ENCODE measurements around the gene KRT23. TPM values are rescaled to one million over a fixed set of nuclear protein-coding genes. Genes with fewer than 3 reads are reported as not detected.
A peak's percentile ranks its signal among the peaks of the same experiment; 100 is the strongest.

Gene KRT23
- total RNA-seq, 1 donor = 1.7 TPM

- no peak for DNase-seq (ENCODE audit: low read depth)
- TF ChIP-seq, protein P1, sequence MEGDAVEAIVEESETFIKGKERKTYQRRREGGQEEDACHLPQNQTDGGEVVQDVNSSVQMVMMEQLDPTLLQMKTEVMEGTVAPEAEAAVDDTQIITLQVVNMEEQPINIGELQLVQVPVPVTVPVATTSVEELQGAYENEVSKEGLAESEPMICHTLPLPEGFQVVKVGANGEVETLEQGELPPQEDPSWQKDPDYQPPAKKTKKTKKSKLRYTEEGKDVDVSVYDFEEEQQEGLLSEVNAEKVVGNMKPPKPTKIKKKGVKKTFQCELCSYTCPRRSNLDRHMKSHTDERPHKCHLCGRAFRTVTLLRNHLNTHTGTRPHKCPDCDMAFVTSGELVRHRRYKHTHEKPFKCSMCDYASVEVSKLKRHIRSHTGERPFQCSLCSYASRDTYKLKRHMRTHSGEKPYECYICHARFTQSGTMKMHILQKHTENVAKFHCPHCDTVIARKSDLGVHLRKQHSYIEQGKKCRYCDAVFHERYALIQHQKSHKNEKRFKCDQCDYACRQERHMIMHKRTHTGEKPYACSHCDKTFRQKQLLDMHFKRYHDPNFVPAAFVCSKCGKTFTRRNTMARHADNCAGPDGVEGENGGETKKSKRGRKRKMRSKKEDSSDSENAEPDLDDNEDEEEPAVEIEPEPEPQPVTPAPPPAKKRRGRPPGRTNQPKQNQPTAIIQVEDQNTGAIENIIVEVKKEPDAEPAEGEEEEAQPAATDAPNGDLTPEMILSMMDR (IDR thresholded peaks at IDR 0.05; ENCODE audit: insufficient read depth, low read depth, low read length) = no peak
- H3K4me3 ChIP-seq (ENCODE audit: low read depth, low read length) = no peak overlapping the region
Observed at GRCh38 chr17:40914075-40914855, 23.2 kb downstream of the KRT23 start.

DNA sequence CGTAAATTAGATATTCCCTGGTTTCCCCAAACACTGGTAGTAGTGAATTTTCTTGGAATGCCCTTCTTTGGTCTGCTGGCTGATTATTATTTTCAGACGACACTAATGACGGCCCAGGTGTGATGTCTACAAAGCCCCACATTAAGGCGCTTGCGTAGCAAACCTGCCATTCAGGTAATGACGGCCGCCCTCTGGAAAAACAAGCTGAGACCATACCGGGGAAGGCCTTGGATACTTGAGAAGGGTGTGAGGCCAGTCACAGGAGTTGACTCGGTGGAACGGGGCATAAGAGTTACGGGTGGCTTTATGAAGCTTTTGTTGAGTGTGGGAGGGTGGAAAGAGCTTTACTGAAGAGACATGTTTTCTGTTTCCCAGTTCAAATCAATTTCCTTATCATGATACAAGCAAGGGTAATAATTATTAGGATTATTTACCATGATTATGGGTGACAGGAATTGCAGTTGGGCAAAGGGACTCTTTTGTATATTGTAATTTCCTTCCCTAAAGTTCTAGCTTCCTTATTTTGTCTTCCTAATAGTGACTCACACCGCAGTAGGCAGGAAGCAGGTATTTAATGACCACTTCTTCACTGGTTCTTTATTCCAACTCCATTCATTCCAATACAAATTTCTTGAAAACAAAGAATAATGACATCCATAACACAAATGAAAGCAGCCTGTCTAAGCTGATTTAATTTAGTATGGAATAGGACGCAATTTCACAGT is 24.8 kb downstream of the KRT23 start:
- TF ChIP-seq, protein P1 (IDR thresholded peaks at IDR 0.05; ENCODE audit: insufficient read depth, low read depth, low read length) = no peak
- no peak overlapping the region for H3K4me3 ChIP-seq (ENCODE audit: low read depth, low read length)
- DNase-seq (ENCODE audit: low read depth) = no peak

GRCh38 chr17:40910441-40910841 is 27.0 kb downstream of the KRT23 start:
- peak; percentile 76 for DNase-seq (ENCODE audit: low read depth)
- H3K4me3 ChIP-seq (ENCODE audit: low read depth, low read length) = no peak overlapping the region
- TF ChIP-seq, protein P1 (IDR thresholded peaks at IDR 0.05; ENCODE audit: insufficient read depth, low read depth, low read length) = no peak

DNA sequence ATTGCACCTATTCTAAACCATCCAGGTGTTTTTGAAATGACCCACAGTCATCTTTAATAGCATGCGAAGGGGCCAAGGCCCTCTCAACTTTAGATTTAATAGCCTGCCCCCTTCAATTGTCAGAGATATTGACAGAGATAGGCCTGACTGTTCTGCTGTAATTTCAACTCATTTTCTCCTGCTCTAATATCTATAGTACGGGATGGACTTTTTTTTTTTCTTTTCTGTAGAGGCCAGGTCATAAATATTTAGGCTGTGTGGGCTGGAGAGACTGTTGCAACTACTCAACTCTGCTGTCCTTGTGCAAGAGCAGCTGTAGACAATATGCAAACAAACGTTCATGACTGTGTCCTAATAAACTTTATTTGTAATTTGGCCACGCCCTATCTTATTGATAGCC is 27.7 kb downstream of the KRT23 start:
- peak; percentile 94 for DNase-seq (ENCODE audit: low read depth)
- no peak overlapping the region for H3K4me3 ChIP-seq (ENCODE audit: low read depth, low read length)
- TF ChIP-seq, protein P1 (IDR thresholded peaks at IDR 0.05; ENCODE audit: insufficient read depth, low read depth, low read length) = no peak

- TF ChIP-seq, protein P1 (IDR thresholded peaks at IDR 0.05; ENCODE audit: insufficient read depth, low read depth, low read length) = peak; percentile 86
- H3K4me3 ChIP-seq (ENCODE audit: low read depth, low read length) = no peak overlapping the region
Observed at GRCh38 chr17:40909351-40909750, 28.1 kb downstream of the KRT23 start.

GRCh38 chr17:40906613-40907012 is 30.8 kb downstream of the KRT23 start:
- TF ChIP-seq, protein P1 (IDR thresholded peaks at IDR 0.05; ENCODE audit: insufficient read depth, low read depth, low read length) = no peak
- H3K4me3 ChIP-seq (ENCODE audit: low read depth, low read length) = no peak overlapping the region
- no peak for DNase-seq (ENCODE audit: low read depth)

More at GRCh38 chr17:40909351-40909750, 28.1 kb downstream of the KRT23 start:
- peak; percentile 97 for DNase-seq (ENCODE audit: low read depth)

All from fibroblast of villous mesenchyme (primary cell).